Mucosa of descending colon (tissue), 3 donors: ENCODE measurements around the gene LBH. TPM values are rescaled to one million over a fixed set of nuclear protein-coding genes. Genes with fewer than 3 reads are reported as not detected.

Source experiments
- ATAC-seq: fragments of 200-7000 bp; cut with Tn5 transposase; one replicate; pipeline ENCODE4 v1.9.1; 2020; ENCODE audit warnings: mild to moderate bottlenecking, moderate library complexity
- DNase-seq, 3 donors: peaks; one replicate each; pipeline ENCODE4 v3.0.0-alpha.2; 2020
- H3K36me3 ChIP-seq: fragments of 200-600 bp; one replicate; pipeline ENCODE4 v1.8.0; 2021; ENCODE audit warnings: low read depth, mild to moderate bottlenecking
- H3K4me1 ChIP-seq: fragments of 200-600 bp; one replicate; pipeline ENCODE4 v1.8.0; 2021; ENCODE audit warnings: low read depth, mild to moderate bottlenecking
- H3K4me3 ChIP-seq: fragments of 200-600 bp; one replicate; pipeline ENCODE4 v1.8.0; 2021; ENCODE audit warnings: mild to moderate bottlenecking
- H3K9me3 ChIP-seq: fragments of 200-600 bp; one replicate; pipeline ENCODE4 v1.8.0; 2021; ENCODE audit warnings: mild to moderate bottlenecking
- CTCF ChIP-seq: fragments of 200-600 bp; IDR thresholded peaks from one replicate; pipeline ENCODE4 v1.8.0; 2022; ENCODE audit warnings: antibody characterized with exemption, mild to moderate bottlenecking
- intact Hi-C, 2 donors: fragments of 100-400 bp; cut with DNase I in 1 of 2; cut with micrococcal nuclease in 1 of 2; formaldehyde crosslinking; loops; one replicate each; pipeline versions ENCODE4 v1.11.0 to v1.11.1; 2022; cut with DNase I, micrococcal nuclease
- total RNA-seq, 3 donors: library from RNA; stranded (reverse); fragmentation: NEBNext Ultra II Directional in 2 of 3; extraction: Animal tissue kit (Norgen Biotek cat#: 25700) in 2 of 3; gene quantifications; one replicate each; pipeline versions ENCODE4 v1.2.1 to v1.2.4, GENCODE V29; 2021 to 2023
- donor health status: DM: no; HTN: no; CAD: no; lungs with moderate emphysema.
- donor health status: DM: no; HTN: no; CAD: no.
- donor health status: DM: no; HTN: yes; CAD: no.

Gene LBH
- total RNA-seq, 3 donors from 2014 or later: 7.2 to 12.8 (median 12.4) TPM

GRCh38 chr2:30239986-30240752, 8.8 kb downstream of the LBH start:
- H3K4me1 ChIP-seq: no peaks in the 10 kb centered on the region
- ATAC-seq (peak; percentile 37), DNase-seq (no peak)
- TF ChIP-seq CTCF: no peak
- intact Hi-C loops: no loop called here
- no peaks in the 10 kb centered on the region for H3K36me3 ChIP-seq
- no peak overlapping the region for H3K4me3 ChIP-seq
- H3K9me3 ChIP-seq: no peaks in the 10 kb centered on the region

- no peak overlapping the region for H3K4me3 ChIP-seq
- TF ChIP-seq CTCF: no peak
- DNase-seq (no peak), ATAC-seq (no peak)
- no peaks in the 10 kb centered on the region for H3K4me1 ChIP-seq
- H3K36me3 ChIP-seq: no peaks in the 10 kb centered on the region
- no peaks in the 10 kb centered on the region for H3K9me3 ChIP-seq
- intact Hi-C loops: no loop called here
Measured at GRCh38 chr2:30243231-30243630, 11.9 kb downstream of the LBH start.

GRCh38 chr2:30245364-30245763, 14.0 kb downstream of the LBH start:
- Histone ChIP-seq H3K9me3 (no peaks in the 10 kb centered on the region), H3K4me3 (no peak overlapping the region), H3K4me1 (no peaks in the 10 kb centered on the region), H3K36me3 (no peaks in the 10 kb centered on the region)
- intact Hi-C loops: no loop called here
- TF ChIP-seq CTCF: no peak
- DNase-seq (no peak), ATAC-seq (no peak)

- H3K4me1 ChIP-seq: peaks cover 11% of the 10 kb centered on the region
- no peak for ATAC-seq
- TF ChIP-seq CTCF: no peak
- H3K36me3 ChIP-seq: no peaks in the 10 kb centered on the region
- intact Hi-C loops: no loop called here
- DNase-seq: no peak
- no peaks in the 10 kb centered on the region for H3K9me3 ChIP-seq
- H3K4me3 ChIP-seq: no peak overlapping the region
Measured at GRCh38 chr2:30248791-30249190, 17.5 kb downstream of the LBH start.

GRCh38 chr2:30249354-30249753, 18.0 kb downstream of the LBH start:
- no peaks in the 10 kb centered on the region for H3K36me3 ChIP-seq
- H3K9me3 ChIP-seq: no peaks in the 10 kb centered on the region
- ATAC-seq (no peak), DNase-seq (no peak)
- intact Hi-C loops: no loop called here
- TF ChIP-seq CTCF: no peak
- H3K4me1 ChIP-seq: peaks cover 13% of the 10 kb centered on the region
- no peak overlapping the region for H3K4me3 ChIP-seq
